Gastroesophageal sphincter (tissue), 4 donors: ENCODE data around the gene IL19. TPM values are rescaled to one million over a fixed set of nuclear protein-coding genes. Genes with fewer than 3 reads are reported as not detected.
A peak's percentile ranks its signal among the peaks of the same experiment; 100 is the strongest.

Experiments used
- ATAC-seq: fragments of 150-250 bp; one replicate; pipeline ENCODE4 v1.9.1; 2016; ENCODE audit warnings: mild to moderate bottlenecking, moderate library complexity
- H3K27ac ChIP-seq, 4 donors: fragments of 200-600 bp; sonication (generic) in 3 of 4; 1 replicate in 3 of 4; 2 replicates in 1 of 4; pipeline ENCODE4 v1.5.1; 2016 to 2019
- H3K27me3 ChIP-seq: fragments of 200-600 bp; sonication (generic); one replicate; pipeline ENCODE4 v1.5.1; 2019
- H3K36me3 ChIP-seq, 2 donors: fragments of 200-600 bp; sonication (generic); one replicate each; pipeline ENCODE4 v1.5.1; 2019; ENCODE audit warnings: control low read depth in 1 of 2
- H3K4me1 ChIP-seq, 3 donors: fragments of 200-600 bp; sonication (generic); 1 replicate in 2 of 3; 2 replicates in 1 of 3; pipeline ENCODE4 v1.5.1; 2016 to 2019; ENCODE audit warnings: control low read depth in 2 of 3
- H3K4me3 ChIP-seq, 2 donors: fragments of 200-600 bp; sonication (generic); one replicate each; pipeline ENCODE4 v1.5.1; 2019; ENCODE audit warnings: mild to moderate bottlenecking in 1 of 2, moderate library complexity in 1 of 2
- H3K9me3 ChIP-seq, 3 donors: fragments of 200-600 bp; sonication (generic); one replicate each; pipeline ENCODE4 v1.5.1; 2017 to 2019; ENCODE audit warnings: control low read depth in 2 of 3
- CTCF ChIP-seq, 4 experiments: fragments of 200-600 bp in 2 of 4; fragments of 450-650 bp in 2 of 4; sonication (generic) in 1 of 4; IDR thresholded peaks; one replicate each; pipeline ENCODE4 v1.5.1; 2017 to 2019; ENCODE audit warnings: antibody characterized with exemption in 4 of 4, mild to moderate bottlenecking in 2 of 4, moderate library complexity in 2 of 4
- EP300 ChIP-seq: sonication (generic); formaldehyde crosslinking; IDR thresholded peaks from one replicate; pipeline ENCODE4 v1.6.1; 2017; ENCODE audit warnings: antibody characterized with exemption, mild to moderate bottlenecking
- POLR2A ChIP-seq, 2 donors: fragments of 450-650 bp; IDR thresholded peaks; one replicate each; pipeline ENCODE4 v1.6.1; 2017; ENCODE audit warnings: antibody characterized with exemption in 2 of 2, mild to moderate bottlenecking in 2 of 2, moderate library complexity in 1 of 2
- POLR2AphosphoS5 ChIP-seq: sonication (generic); formaldehyde crosslinking; IDR thresholded peaks from one replicate; pipeline ENCODE4 v1.6.1; 2017; ENCODE audit warnings: antibody characterized with exemption
- WGBS, 2 donors: methylation state at CpG; one replicate each; pipeline ENCODE4 v1.1.5; 2018; ENCODE audit warnings: low coverage in 1 of 2; 5-methylcytosine and 5-hydroxymethylcytosine counted together
- total RNA-seq, 4 donors: library from RNA; depleted of rRNA; stranded (reverse); fragments of >200 nt; gene quantifications; one replicate each; pipeline ENCODE4 v1.1.0, GENCODE V29; 2016

Gene IL19
- total RNA-seq, 4 donors from 2014 or later, result 0.27 TPM; not detected in 3

GRCh38 chr1:206856674-206857464 is 86.3 kb downstream of the IL19 start:
- ATAC-seq, result no peak
- WGBS, 2 donors, result 87 to 100% methylated on average over 3 of the region's 5 CpGs
- H3K4me3 ChIP-seq, result no peak overlapping the region
- TF ChIP-seq CTCF (IDR thresholded peaks at IDR 0.05), result no peak
- no peak for TF ChIP-seq EP300
- no peak for TF ChIP-seq POLR2AphosphoS5
- no peak for TF ChIP-seq POLR2A (IDR thresholded peaks at IDR 0.05)
- no peaks in the 10 kb centered on the region for H3K36me3 ChIP-seq
- no peaks in the 10 kb centered on the region for H3K4me1 ChIP-seq
- peaks cover 0 to 6% (median 0%) of the 10 kb centered on the region in 3 donors for H3K9me3 ChIP-seq
- H3K27ac ChIP-seq, result no peak overlapping the region
- H3K27me3 ChIP-seq, result peaks cover 26% of the 10 kb centered on the region

GRCh38 chr1:206859082-206859521 is 88.5 kb downstream of the IL19 start:
- Histone ChIP-seq H3K27me3 (peaks cover 26% of the 10 kb centered on the region), H3K4me3 (no peak overlapping the region), H3K9me3 (no peaks in the 10 kb centered on the region), H3K36me3 (no peaks in the 10 kb centered on the region), H3K4me1 (no peaks in the 10 kb centered on the region), H3K27ac (no peak overlapping the region)
- WGBS, 2 donors, result 80 to 95% methylated on average over 3 to 4 of the region's 5 CpGs
- TF ChIP-seq POLR2AphosphoS5 (no peak), POLR2A (IDR thresholded peaks at IDR 0.05) (no peak), CTCF (IDR thresholded peaks at IDR 0.05) (no peak), EP300 (no peak)
- peak; percentile 22 for ATAC-seq

- no peak for TF ChIP-seq POLR2AphosphoS5
- TF ChIP-seq CTCF (IDR thresholded peaks at IDR 0.05), result no peak
- no peak for TF ChIP-seq POLR2A (IDR thresholded peaks at IDR 0.05)
- TF ChIP-seq EP300, result no peak
- Histone ChIP-seq H3K27me3 (peaks cover 26% of the 10 kb centered on the region), H3K36me3 (no peaks in the 10 kb centered on the region), H3K9me3 (no peaks in the 10 kb centered on the region), H3K4me1 (no peaks in the 10 kb centered on the region), H3K27ac (no peak overlapping the region), H3K4me3 (no peak overlapping the region)
- ATAC-seq, result no peak
- WGBS, 2 donors, result 85% methylated on average over 4 of the region's 4 CpGs; no CpG with 5 or more reads in 1 of the 2 donors
These were observed 89.6 kb downstream of the IL19 start for GRCh38 chr1:206860165-206860564.

GRCh38 chr1:206863266-206863665 is 92.7 kb downstream of the IL19 start:
- H3K4me1 ChIP-seq, result no peaks in the 10 kb centered on the region
- H3K4me3 ChIP-seq, result no peak overlapping the region
- no peaks in the 10 kb centered on the region for H3K36me3 ChIP-seq
- H3K27ac ChIP-seq, result no peak overlapping the region
- H3K9me3 ChIP-seq, result no peaks in the 10 kb centered on the region
- H3K27me3 ChIP-seq, result peaks cover 26% of the 10 kb centered on the region
- ATAC-seq, result no peak
- 38 to 75% methylated on average over 1 of the region's 1 CpG for WGBS, 2 donors
- no peak for TF ChIP-seq POLR2AphosphoS5
- TF ChIP-seq POLR2A (IDR thresholded peaks at IDR 0.05), result no peak
- no peak for TF ChIP-seq EP300
- TF ChIP-seq CTCF (IDR thresholded peaks at IDR 0.05), result no peak
